Myocyte (in vitro differentiated cells): ENCODE results near the gene SND1. TPM values are rescaled to one million over a fixed set of nuclear protein-coding genes. Genes with fewer than 3 reads are reported as not detected.
"Not testable (repeated sequence)": the region's sequence is repeated elsewhere in the genome, so short reads cannot be mapped to it uniquely, and the experiment has no call there.

ENCODE experiments used
- DNase-seq: peaks from one replicate; pipeline ENCODE4 v3.0.0-alpha.2; 2012; ENCODE audit warnings: low read depth
- total RNA-seq: library from RNA; depleted of rRNA; stranded (reverse); fragments of >200 nt; gene quantifications from 2 replicates; pipeline ENCODE4 v1.2.3, GENCODE V29; 2014

SND1 gene
- total RNA-seq, 1 donor from 2014 or later, result 218 TPM

DNA sequence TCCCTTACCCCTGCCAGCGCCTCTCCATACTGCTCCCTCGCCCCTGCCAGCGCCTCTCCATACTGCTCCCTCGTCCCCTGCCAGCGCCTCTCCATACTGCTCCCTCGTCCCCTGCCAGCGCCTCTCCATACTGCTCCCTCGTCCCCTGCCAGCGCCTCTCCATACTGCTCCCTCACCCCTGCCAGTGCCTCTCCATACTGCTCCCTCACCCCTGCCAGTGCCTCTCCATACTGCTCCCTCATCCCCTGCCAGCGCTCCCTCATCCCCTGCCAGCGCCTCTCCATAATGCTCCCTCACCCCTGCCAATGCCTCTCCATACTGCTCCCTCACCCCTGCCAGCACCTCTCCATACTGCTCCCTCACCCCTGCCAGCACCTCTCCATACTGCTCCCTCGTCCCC is 455.5 kb downstream of the SND1 start:
- DNase-seq, result not testable (repeated sequence)

DNA sequence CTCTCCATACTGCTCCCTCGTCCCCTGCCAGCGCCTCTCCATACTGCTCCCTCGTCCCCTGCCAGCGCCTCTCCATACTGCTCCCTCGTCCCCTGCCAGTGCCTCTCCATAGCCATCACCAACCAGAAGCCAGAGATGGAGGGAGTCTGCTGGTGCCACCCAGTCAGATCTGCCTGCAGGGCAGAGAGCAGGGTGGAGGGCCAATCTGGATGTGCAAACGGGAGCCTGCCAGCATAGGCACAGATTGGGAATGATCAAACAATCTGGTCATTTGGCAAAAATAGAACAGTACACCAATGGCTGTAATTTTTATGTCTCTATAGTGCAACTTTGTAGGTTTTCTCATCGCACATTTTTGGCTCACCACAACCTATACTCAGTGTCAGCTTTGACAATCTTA is 456.1 kb downstream of the SND1 start:
- DNase-seq, result no peak

DNA sequence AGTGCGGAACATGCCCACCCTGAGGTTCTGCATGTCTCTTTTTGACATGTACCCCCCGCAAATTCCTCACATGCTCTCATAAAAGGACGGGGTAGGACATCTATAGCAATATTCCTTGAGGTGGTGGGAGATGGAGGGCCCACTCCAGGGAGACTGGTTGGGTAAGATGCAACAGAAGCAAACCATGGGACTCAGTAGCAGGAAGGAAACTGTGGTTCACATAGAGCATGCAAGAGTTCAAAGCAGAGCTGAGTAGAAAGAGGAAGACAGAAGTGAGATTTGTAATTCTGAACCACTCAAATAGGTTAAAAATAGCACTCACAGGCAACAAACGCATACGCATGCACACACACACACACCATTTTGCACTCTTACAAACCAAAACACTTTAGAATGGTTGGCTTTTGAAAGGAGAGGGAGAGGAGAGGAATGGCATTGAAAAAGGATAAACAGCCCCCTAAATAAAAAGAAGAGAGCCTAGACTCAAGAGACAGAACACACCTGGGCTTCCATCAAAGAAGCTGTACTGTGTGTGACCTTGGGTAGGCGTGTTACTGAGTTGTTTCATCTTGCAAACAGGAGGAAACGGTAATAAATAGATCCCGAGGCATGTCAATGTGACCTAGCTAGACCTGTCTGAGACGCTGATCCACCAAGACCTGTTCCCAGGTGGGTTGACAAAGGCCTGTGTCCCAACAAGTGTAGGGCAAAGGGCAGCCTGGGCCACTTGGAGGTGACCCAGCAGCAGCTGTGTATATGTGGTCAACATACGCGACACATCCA is 456.8 kb downstream of the SND1 start:
- DNase-seq, result no peak

DNA sequence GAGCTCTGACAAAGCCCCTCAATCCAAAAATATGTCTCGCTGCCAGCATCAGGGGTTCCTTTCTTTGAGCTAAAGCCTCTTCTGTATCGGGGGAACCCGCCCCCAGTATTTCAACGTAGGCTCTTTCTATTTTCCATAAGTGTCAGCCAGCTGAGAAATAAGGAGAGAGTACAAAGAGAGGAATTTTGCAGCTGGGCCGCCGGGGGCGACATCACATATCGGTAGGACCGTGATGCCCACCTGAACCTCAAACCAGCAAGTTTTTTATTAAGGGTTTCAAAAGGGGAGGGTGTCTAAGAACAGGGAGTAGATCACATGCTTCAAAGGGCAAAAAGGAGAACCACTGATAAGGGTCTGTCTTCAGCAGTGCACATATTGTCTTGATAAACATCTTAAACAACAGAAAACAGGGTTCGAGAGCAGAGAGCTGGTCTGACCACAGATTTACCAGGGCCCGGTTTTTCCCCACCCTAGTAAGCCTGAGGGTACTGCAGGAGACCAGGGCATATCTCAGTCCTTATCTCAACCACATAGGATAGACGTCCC is 457.5 kb downstream of the SND1 start:
- DNase-seq, result not testable (repeated sequence)

DNA sequence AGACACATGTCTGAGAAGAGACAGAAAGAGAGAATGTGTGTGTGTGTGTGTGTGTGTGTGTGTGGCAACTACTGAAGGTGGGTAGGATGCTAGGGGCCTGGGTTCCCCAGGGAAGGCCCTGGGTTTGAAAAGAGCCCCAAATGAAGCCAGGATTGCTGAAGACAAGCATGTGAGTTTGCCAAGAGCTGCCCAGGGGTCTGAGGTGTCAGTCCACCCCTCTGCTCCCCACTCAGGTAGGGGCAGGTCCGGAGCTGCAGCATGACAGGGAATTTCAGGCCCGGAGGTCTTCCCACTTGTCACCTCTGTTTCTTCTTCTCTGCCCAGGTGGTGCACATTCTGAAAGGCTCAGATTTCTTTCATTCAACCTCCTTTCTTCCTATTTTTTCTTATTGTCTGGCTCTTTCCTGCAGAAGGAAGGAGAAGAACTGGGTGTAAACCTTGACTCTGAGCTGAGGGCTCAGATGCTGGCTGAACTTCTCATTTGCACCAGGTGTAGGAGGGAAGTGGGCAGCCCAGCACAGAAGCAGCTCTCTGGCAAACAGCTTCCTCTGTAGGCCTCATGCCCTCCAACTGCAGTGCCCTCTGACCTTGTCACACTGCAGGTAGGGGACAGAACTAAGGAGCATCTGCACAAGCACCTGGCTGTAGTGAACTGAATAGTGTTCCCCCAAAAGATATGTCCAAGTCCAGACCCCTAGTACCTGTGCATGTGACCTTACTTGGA is 458.8 kb downstream of the SND1 start:
- no peak for DNase-seq

DNA sequence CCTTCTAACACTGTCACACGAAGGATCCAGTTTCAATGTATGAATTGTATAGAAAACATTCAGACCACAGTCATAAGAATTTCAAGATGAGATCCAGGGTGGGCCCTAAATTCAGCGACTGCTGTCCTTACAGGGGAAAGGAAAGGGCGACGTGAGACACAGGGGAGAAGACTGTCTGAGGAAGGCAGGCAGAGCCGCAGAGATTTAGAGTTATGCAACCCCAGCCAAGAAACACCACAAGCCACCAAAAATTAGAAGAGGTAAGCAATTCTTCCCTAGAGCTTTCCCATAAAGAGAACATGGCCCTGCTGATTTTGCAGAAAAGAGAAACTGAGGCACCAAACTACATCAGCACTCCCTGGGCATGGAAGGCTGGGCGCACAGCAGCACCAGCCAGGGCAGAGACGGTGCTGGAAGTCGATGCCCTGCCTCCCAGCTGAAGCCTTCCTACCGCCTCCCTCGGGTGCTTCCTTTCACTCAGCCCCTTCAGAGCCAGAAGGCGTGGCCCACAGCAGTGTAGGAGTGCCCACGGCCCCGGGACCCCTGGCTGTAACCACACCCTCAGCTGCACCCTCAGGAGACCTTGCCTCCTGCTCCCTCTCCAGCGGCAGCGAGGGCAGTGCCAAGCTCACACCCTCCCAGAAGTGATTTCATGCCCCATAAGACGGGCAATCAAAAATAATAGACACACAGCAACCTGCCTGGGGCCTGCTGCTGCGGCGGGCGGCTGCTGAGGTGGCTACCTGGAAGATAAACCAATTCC is 460.2 kb downstream of the SND1 start:
- DNase-seq, result no peak

DNA sequence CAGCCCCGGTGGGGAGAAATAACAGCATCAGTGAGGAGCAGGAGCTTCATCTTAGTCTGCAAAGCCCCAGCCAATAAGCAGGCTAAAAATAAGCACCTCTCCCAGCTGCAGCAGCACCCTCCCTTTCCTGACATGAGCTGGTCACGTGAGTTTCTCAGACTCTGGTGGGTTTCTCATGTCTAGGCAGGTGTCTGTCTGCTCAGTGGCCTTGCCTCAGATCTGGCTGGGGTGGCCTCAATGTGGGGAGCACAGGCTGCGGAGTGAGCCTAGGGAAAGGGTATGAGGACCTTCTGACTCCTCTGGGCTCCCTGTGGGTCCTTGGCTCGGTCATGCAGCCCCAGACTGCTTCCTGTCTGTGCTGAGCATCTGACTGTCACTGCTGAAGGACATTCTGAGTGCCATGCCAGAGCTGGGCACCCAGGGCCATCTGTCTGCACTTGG is 460.8 kb downstream of the SND1 start:
- no peak for DNase-seq

DNA sequence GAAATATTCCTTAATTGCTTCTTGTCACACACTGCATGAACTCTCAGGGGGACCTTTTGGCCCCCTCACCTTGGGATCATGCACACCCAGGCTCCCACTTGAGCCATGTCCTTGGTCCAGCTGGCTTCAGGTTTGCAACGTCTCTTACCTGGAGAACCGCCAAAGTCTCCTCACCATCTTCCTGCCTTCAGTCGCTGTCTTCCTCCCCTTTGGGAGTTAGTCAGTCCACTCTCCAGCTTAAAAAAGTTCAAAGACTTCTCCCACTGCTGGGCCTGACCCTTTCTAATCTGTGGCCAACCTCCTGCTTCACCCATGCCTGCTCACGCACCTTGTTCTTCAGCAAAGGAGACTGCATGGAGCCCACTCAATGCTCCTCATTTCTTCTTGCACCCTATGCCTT is 461.8 kb downstream of the SND1 start:
- DNase-seq, result no peak

DNA sequence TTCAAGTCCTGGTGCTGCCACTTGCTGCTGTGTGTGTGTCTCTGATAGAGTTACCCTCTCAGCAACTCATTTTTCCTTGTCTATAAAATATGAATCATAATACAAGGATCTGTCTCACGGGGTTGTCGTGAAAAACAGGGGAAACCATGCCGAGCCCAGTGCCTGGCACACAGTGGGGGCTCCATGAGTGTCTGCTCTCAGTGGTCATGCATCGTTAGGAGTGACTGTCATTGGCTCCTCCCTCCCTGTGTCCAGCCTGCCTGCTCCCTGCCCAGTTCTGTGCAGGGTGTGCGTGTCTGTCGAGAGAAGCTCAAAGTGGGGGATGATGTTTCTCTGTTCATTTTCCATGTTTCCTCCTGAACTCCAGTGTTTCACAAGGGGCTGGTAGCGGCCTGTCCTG is 462.8 kb downstream of the SND1 start:
- no peak for DNase-seq

DNA sequence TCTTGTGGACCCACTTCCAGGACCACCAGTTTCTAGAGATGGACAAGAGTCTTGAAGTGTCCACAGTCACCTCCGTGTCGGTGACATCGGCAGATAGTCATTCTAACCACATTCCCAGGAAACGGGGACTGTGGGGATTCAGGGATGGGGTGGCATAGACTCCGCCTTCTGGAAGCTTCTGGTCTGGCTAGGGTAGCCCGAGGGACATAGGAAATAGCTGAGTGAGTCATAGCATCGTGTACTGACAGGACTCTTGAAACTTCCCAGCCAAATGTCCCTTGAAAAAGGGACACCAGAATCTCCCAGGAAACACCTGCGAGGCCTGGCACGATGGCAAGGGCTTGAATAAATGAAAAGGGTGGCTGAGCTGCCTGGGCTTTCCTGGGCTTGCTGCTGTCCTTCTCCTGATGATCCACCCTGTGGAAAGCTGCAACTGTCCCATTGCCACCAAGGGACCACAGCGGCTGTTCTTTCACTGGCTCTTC is 463.4 kb downstream of the SND1 start:
- DNase-seq, result peak; percentile 51

DNA sequence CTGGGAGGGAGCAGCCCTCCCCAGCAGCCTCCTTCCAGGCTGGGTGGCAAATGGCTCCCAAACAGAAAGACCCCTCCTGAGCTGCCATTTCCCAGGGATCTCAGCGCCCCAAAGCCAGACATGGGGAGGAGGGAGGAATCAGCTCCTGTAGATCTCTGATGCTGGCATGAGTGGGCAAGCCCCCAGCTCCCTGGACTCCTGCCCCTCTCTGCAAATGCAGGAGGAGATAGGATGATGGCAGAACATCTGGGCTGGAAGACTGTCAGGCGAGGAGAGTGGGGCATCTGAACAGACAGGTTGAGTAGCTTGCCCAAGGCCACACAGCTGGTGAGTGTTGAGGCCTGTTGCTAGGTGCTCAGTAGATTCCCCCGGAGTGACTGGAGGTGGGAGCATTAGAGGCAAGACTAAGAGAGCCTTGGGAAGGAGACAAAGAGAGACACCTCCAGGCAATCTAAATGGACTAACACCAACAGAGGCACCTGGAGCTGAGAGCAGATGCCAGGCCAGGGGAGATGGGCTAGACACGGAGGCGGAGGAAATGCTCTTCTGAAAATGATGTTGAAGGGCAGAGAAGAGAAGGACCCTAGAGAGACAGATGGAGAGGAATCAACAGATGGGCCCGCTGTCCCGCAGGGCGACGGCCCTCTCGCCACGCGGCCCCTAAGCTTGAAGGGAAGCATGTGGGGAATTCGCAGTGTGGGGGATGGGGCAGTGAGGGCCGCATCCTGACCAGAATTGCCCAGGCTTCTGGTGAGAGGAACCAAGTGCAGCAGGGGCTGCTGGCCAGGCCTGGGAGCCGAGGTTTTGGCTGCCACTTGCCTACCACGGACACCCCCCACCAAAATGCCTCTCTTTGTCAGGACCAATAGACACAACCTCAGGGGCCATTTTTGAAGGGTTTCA is 464.1 kb downstream of the SND1 start:
- DNase-seq, result no peak

DNA sequence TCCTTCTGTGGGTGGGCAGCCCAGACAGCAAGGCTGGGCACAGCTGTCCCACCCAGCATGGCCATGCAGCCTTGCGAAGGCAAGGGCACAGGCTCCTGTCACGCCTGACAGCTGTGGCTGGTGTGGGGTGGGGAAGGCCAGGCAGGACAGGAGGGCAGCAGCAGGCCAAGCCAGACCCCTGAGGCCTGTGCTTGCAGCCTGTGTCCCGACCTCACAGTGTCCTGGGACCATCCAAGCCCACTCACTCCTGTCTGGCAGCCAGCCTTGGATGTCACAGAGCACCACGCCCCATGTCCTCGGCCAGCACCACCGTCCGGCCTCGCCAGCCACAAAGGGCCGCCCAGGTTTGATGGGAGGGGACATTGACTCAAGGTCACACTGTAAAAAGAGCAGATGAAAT is 464.7 kb downstream of the SND1 start:
- DNase-seq, result no peak

DNA sequence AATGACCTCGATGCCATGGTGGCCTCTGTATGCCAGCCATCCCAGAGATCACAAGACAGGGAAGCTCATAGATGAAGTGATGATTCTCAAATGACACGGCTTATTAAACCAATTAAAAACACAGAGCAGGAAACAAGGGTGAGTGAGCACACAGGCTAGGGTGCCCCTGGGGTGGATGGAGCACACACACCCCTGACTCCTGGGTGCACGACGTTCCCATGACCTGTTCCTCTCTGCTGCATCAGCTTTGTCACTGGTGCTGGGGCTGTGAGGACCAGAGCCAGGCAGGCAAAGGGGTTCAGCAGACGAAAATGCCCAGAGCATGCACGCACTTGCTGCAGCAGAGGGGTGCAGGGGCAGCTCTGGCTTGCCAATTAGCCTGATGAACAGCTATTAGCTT is 465.7 kb downstream of the SND1 start:
- DNase-seq, result no peak

DNA sequence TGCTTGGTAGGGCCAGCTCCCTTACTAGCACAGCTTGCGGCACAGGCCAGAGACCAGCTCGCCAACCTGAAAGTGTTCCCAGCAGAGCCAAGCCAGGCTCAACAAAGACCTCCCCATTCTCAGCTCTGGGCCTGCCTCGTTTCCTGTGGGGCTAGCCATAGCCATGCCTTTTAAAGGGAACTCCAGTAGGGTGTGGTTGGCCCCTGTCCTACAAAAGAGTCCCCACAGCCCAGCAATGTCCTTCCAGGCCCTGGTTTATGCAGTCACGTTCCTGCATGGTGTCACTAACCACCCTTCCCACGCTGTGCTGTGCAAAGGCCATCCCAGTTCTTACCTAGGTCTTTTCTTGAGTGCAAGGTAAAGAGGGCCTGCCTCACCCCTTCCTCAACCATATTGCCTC is 467.0 kb downstream of the SND1 start:
- no peak for DNase-seq

DNA sequence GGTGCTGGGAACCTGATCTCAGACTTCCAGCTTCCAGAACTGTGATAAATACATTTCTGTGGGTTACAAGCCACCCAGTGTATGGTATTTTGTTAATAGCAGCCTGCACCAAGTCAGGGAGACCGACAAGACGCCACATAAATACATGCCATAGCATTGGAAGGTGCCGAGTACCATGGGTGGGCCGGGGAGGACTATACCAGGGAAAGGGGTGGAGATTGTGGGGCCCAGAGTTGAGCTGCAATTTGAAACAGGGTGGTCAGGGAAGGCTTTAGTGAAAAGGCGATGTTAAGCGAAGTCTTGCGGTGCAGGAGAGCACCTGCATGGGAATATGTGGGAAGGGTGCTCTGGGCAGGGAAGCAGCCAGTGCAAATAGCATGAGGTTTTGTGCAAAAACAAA is 468.1 kb downstream of the SND1 start:
- DNase-seq, result no peak

DNA sequence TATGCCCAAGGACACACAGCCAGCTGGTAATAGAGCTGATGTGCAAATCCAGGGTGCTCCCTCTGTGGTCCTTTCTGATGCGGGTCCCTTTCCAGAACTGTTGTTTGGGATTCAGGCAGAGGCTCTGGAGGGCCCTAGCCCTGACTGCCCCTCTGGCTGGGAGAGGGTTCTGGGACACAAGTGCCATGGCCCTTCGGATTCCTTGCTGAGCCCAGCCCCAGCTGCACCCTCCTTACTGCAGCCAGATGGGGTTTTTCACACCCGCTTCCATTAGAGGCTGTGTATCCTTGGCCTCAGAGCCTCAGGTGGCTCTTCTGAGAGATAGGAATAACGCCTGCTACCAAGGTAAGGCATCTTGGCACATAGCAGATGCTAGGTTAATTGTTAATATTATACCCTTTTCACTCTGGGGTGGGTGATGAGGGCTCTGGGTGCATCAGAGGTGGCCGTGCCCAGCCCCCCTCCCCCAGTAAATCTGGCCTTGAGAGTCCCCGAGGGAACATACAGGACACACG is 469.0 kb downstream of the SND1 start:
- DNase-seq, result no peak

DNA sequence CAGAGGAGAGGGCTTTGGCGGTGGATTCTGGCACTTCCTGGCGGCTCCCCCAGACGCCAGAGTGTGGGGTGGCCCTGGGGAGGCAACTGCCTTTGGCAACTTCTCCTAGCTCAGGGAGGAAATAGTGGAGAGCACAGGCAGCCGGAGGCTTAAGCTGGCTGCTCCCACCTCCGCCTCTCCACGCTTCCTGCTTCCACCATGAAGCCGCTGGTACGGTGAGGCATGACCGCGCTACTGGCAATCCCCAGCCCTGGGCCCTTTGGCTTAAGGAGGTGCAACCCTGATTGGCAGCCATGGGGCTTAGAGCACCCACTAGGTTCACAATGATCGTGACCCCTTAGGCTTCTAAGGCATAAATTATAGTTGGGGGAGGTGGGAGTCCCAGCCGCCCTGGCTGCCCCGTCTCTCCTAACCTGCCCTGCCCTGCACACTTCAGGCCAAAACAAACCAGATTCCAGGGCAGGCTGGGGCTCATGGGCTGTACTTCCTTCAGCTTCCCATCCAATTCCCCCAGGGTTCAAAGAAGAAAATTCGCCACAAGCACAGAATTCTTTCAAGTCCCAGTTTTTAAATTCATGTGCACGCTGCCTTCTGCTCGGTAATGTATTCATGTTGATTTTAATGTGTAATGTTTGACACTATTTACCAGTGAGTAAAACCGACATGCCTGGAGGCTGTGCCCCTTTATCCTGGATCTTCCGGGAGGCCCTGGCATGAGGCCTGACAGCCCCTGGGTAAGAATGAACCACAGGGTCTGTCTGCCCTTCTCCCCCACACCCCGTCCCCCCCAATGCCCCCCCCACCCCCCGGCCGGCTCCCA is 469.9 kb downstream of the SND1 start:
- no peak for DNase-seq

DNA sequence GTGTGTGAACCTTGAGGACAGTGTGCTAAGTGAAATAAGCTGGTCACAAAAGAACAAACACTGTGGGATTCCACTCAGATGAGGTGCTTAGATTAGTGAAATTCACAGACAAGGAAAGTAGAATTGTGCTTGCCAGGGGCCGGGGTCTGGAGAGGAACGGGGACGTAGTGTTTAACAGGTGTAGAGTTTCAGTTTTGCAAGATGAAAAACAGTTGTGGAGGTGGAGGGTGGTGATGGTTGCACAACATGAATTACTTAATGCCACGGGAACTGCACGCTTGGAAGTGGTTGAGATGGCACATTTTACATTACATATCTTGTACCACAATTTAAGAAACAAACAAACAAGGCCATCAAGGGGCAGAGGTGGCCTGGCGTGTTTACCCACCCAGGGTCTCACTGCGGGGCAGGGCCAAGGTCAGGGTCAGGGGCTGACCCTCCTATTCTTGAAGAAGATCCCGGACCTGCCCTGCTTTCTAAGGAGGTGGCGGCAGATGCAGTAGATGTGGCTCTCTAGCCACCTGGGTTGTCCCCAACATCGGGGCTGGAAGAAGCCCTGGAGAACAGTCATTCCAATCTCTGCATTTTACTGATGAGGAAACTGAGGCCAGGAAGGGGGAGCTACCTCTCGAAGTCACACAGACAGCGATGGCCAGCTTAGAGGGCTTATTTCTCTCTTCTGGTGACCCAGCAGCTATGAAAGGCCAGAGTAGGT is 470.7 kb downstream of the SND1 start:
- DNase-seq, result no peak
